ENCODE data around the gene GJA9. TPM values are rescaled to one million over a fixed set of nuclear protein-coding genes. Genes with fewer than 3 reads are reported as not detected.

The GJA9 gene
- total RNA-seq, 4 donors from 2014 or later = not detected

- DNase-seq (ENCODE audit: extremely low spot score) = no peak
- intact Hi-C loops (cut with DNase I) = loop anchor here (10.0 kb wide), 1 partner anchor 798 kb away; no protein-coding TSS in a partner anchor
- Histone ChIP-seq H3K9me3 (no peaks in the 10 kb centered on the region), H3K36me3 (peaks cover 1 to 12% (median 6%) of the 10 kb centered on the region in 4 donors), H3K4me1 (peaks cover 0 to 15% (median 9%) of the 10 kb centered on the region in 4 donors), H3K4me3 (no peak overlapping the region), H3K27me3 (no peaks in the 10 kb centered on the region), H3K27ac (replicated peaks in 1 of 4) (no peak overlapping the region)
- no peak for TF ChIP-seq POLR2AphosphoS5 (IDR thresholded peaks at IDR 0.05)
- no peak for TF ChIP-seq EP300 (IDR thresholded peaks at IDR 0.05)
- no peak for TF ChIP-seq POLR2A (IDR thresholded peaks at IDR 0.05; ENCODE audit: low read depth)
- no peak for TF ChIP-seq CTCF (IDR thresholded peaks at IDR 0.05)
- 53% methylated on average over 3 of the region's 3 CpGs for WGBS
Measured at GRCh38 chr1:38833146-38833545, 48.2 kb downstream of the GJA9 start.

DNA sequence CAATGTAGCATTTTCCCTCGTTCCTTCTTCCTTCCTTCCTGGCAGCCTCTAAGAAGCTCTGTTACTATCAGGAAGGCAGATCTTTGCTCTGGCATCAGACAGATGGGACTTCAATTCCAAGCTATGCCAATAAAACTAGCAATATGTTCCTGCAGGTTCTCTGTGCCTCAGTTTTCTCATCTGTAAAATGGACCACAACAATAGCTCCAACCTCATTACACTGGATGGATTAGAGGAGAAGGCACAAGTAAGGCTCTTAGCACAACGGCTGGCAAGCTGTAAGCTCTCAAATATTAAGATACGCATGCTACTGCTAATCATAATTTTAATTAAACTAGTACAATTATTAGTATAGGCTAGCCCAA, 49.0 kb downstream of the GJA9 start:
- no peaks in the 10 kb centered on the region for H3K9me3 ChIP-seq
- no peak for DNase-seq (ENCODE audit: extremely low spot score)
- peaks cover 0 to 15% (median 9%) of the 10 kb centered on the region in 4 donors for H3K4me1 ChIP-seq
- no peak overlapping the region for H3K4me3 ChIP-seq
- H3K36me3 ChIP-seq = peaks cover 0 to 4% (median 2%) of the 10 kb centered on the region in 4 donors
- no peak for TF ChIP-seq CTCF (IDR thresholded peaks at IDR 0.05)
- no peak for TF ChIP-seq POLR2A (IDR thresholded peaks at IDR 0.05; ENCODE audit: low read depth)
- TF ChIP-seq POLR2AphosphoS5 (IDR thresholded peaks at IDR 0.05) = no peak
- TF ChIP-seq EP300 (IDR thresholded peaks at IDR 0.05) = no peak
- 92% methylated on average over 3 of the region's 3 CpGs for WGBS
- no peak overlapping the region for H3K27ac ChIP-seq (replicated peaks in 1 of 4)
- no peaks in the 10 kb centered on the region for H3K27me3 ChIP-seq
- intact Hi-C loops (cut with DNase I) = loop anchor here (10.0 kb wide), 1 partner anchor 798 kb away; no protein-coding TSS in a partner anchor

GRCh38 chr1:38831731-38832369, 49.5 kb downstream of the GJA9 start:
- Histone ChIP-seq H3K27ac (replicated peaks in 1 of 4) (no peak overlapping the region), H3K27me3 (no peaks in the 10 kb centered on the region), H3K4me3 (no peak overlapping the region), H3K36me3 (no peaks in the 10 kb centered on the region), H3K4me1 (peaks cover 0 to 15% (median 9%) of the 10 kb centered on the region in 4 donors), H3K9me3 (no peaks in the 10 kb centered on the region)
- no peak for DNase-seq (ENCODE audit: extremely low spot score)
- TF ChIP-seq POLR2A (IDR thresholded peaks at IDR 0.05; ENCODE audit: low read depth) (no peak), POLR2AphosphoS5 (IDR thresholded peaks at IDR 0.05) (no peak), EP300 (IDR thresholded peaks at IDR 0.05) (no peak), CTCF (IDR thresholded peaks at IDR 0.05) (no peak)
- WGBS = 85% methylated on average over 6 of the region's 6 CpGs
- intact Hi-C loops (cut with DNase I) = loop anchor here (10.0 kb wide), 1 partner anchor 797 kb away; no protein-coding TSS in a partner anchor

GRCh38 chr1:38829368-38829767, 52.0 kb downstream of the GJA9 start:
- peaks cover 0 to 15% (median 9%) of the 10 kb centered on the region in 4 donors for H3K4me1 ChIP-seq
- no peaks in the 10 kb centered on the region for H3K9me3 ChIP-seq
- intact Hi-C loops (cut with DNase I) = no loop called here
- 0% methylated on average over 1 of the region's 1 CpG for WGBS
- H3K27ac ChIP-seq (replicated peaks in 1 of 4) = no peak overlapping the region
- no peak overlapping the region for H3K4me3 ChIP-seq
- no peak for DNase-seq (ENCODE audit: extremely low spot score)
- no peaks in the 10 kb centered on the region for H3K36me3 ChIP-seq
- H3K27me3 ChIP-seq = peaks cover 0 to 4% (median 1%) of the 10 kb centered on the region in 4 donors
- TF ChIP-seq POLR2A (IDR thresholded peaks at IDR 0.05; ENCODE audit: low read depth) (no peak), POLR2AphosphoS5 (IDR thresholded peaks at IDR 0.05) (no peak), CTCF (IDR thresholded peaks at IDR 0.05) (no peak), EP300 (IDR thresholded peaks at IDR 0.05) (no peak)

Measured in esophagus muscularis mucosa (tissue), 4 donors.